GM15510 (cell line): Measurements from ENCODE around the gene TRAF3.

ENCODE experiments used
- POLR2A ChIP-seq: IDR thresholded peaks from 3 replicates; pipeline ENCODE4 v1.6.1; 2011; ENCODE audit warnings: borderline replicate concordance; ENCODE audit not compliant: insufficient read length; ENCODE audit errors: extremely low read depth

TRAF3 gene

GRCh38 chr14:102949801-102950451 is 172.7 kb downstream of the TRAF3 start:
- TF ChIP-seq POLR2A, result no peak

GRCh38 chr14:102951034-102951433 is 173.8 kb downstream of the TRAF3 start:
- TF ChIP-seq POLR2A, result no peak

- no peak for TF ChIP-seq POLR2A
These were observed 174.6 kb downstream of the TRAF3 start for GRCh38 chr14:102951799-102952198.

GRCh38 chr14:102952276-102952675 is 175.0 kb downstream of the TRAF3 start:
- TF ChIP-seq POLR2A, result no peak

- TF ChIP-seq POLR2A, result no peak
These were observed 175.9 kb downstream of the TRAF3 start for GRCh38 chr14:102953100-102953499.

- TF ChIP-seq POLR2A, result no peak
These were observed 177.0 kb downstream of the TRAF3 start for GRCh38 chr14:102954081-102954789.

GRCh38 chr14:102955636-102956408 is 178.6 kb downstream of the TRAF3 start:
- TF ChIP-seq POLR2A, result no peak

GRCh38 chr14:102957222-102957621 is 180.0 kb downstream of the TRAF3 start:
- TF ChIP-seq POLR2A, result no peak

- TF ChIP-seq POLR2A, result no peak
These were observed 181.2 kb downstream of the TRAF3 start for GRCh38 chr14:102958461-102958860.
